ENCODE results near the gene MAST4. TPM values are rescaled to one million over a fixed set of nuclear protein-coding genes. Genes with fewer than 3 reads are reported as not detected.
A peak's percentile ranks its signal among the peaks of the same experiment; 100 is the strongest.

Gene MAST4
- total and polyA plus RNA-seq, 5 donors = 18.9 to 71.5 (median 52.4) TPM

- DNase-seq (no peak), ATAC-seq (no peak)
- intact Hi-C loops (cut with DNase I) = no loop called here
- no peak overlapping the region for H3K27ac ChIP-seq (ENCODE audit: low read length)
- no peaks in the 10 kb centered on the region for H3K27me3 ChIP-seq (ENCODE audit: control insufficient read depth, insufficient read depth)
- 47% methylated on average over 4 of the region's 4 CpGs for WGBS
- peaks cover 3% of the 10 kb centered on the region for H3K4me1 ChIP-seq (ENCODE audit: control insufficient read depth, insufficient read depth, low read length)
- H3K9me3 ChIP-seq (ENCODE audit: control insufficient read depth, low read length) = no peaks in the 10 kb centered on the region
- no peak overlapping the region for H3K4me3 ChIP-seq (ENCODE audit: low read length)
These were observed 246.9 kb downstream of the MAST4 start for GRCh38 chr5:66843065-66843464.

GRCh38 chr5:66848749-66849641 is 252.8 kb downstream of the MAST4 start:
- H3K4me1 ChIP-seq (ENCODE audit: control insufficient read depth, insufficient read depth, low read length) = peaks cover 4% of the 10 kb centered on the region

GRCh38 chr5:66849803-66850202 is 253.6 kb downstream of the MAST4 start:
- peaks cover 6% of the 10 kb centered on the region for H3K4me1 ChIP-seq (ENCODE audit: control insufficient read depth, insufficient read depth, low read length)

More at GRCh38 chr5:66848749-66849641, 252.8 kb downstream of the MAST4 start:
- intact Hi-C loops (cut with DNase I) = no loop called here
- DNase-seq (no peak), ATAC-seq (no peak)
- no peak overlapping the region for H3K27ac ChIP-seq (ENCODE audit: low read length)
- no peaks in the 10 kb centered on the region for H3K27me3 ChIP-seq (ENCODE audit: control insufficient read depth, insufficient read depth)
- H3K4me3 ChIP-seq (ENCODE audit: low read length) = no peak overlapping the region
- no peaks in the 10 kb centered on the region for H3K9me3 ChIP-seq (ENCODE audit: control insufficient read depth, low read length)
- 57% methylated on average over 10 of the region's 10 CpGs for WGBS

GRCh38 chr5:66850354-66851075 is 254.3 kb downstream of the MAST4 start:
- H3K9me3 ChIP-seq (ENCODE audit: control insufficient read depth, low read length) = no peaks in the 10 kb centered on the region
- DNase-seq (no peak), ATAC-seq (no peak)
- H3K4me3 ChIP-seq (ENCODE audit: low read length) = no peak overlapping the region
- intact Hi-C loops (cut with DNase I) = no loop called here
- peaks cover 6% of the 10 kb centered on the region for H3K4me1 ChIP-seq (ENCODE audit: control insufficient read depth, insufficient read depth, low read length)
- no peaks in the 10 kb centered on the region for H3K27me3 ChIP-seq (ENCODE audit: control insufficient read depth, insufficient read depth)
- no peak overlapping the region for H3K27ac ChIP-seq (ENCODE audit: low read length)
- 90% methylated on average over 5 of the region's 5 CpGs for WGBS

More at GRCh38 chr5:66849803-66850202, 253.6 kb downstream of the MAST4 start:
- H3K4me3 ChIP-seq (ENCODE audit: low read length) = no peak overlapping the region
- ATAC-seq (no peak), DNase-seq (no peak)
- H3K27ac ChIP-seq (ENCODE audit: low read length) = no peak overlapping the region
- intact Hi-C loops (cut with DNase I) = no loop called here
- H3K27me3 ChIP-seq (ENCODE audit: control insufficient read depth, insufficient read depth) = no peaks in the 10 kb centered on the region
- 91% methylated on average over 1 of the region's 1 CpG for WGBS
- no peaks in the 10 kb centered on the region for H3K9me3 ChIP-seq (ENCODE audit: control insufficient read depth, low read length)

- DNase-seq (no peak), ATAC-seq (no peak)
- Histone ChIP-seq H3K4me1 (ENCODE audit: control insufficient read depth, insufficient read depth, low read length) (peaks cover 8% of the 10 kb centered on the region), H3K4me3 (ENCODE audit: low read length) (no peak overlapping the region), H3K27ac (ENCODE audit: low read length) (no peak overlapping the region), H3K27me3 (ENCODE audit: control insufficient read depth, insufficient read depth) (no peaks in the 10 kb centered on the region), H3K9me3 (ENCODE audit: control insufficient read depth, low read length) (no peaks in the 10 kb centered on the region)
- intact Hi-C loops (cut with DNase I) = no loop called here
- WGBS = 40% methylated on average over 2 of the region's 2 CpGs
These were observed 255.1 kb downstream of the MAST4 start for GRCh38 chr5:66851306-66851705.

GRCh38 chr5:66854416-66854815 is 258.2 kb downstream of the MAST4 start:
- intact Hi-C loops (cut with DNase I) = no loop called here
- H3K27ac ChIP-seq (ENCODE audit: low read length) = no peak overlapping the region
- WGBS = 69% methylated on average over 4 of the region's 4 CpGs
- peaks cover 5% of the 10 kb centered on the region for H3K4me1 ChIP-seq (ENCODE audit: control insufficient read depth, insufficient read depth, low read length)
- ATAC-seq (no peak), DNase-seq (no peak)
- H3K9me3 ChIP-seq (ENCODE audit: control insufficient read depth, low read length) = no peaks in the 10 kb centered on the region
- H3K4me3 ChIP-seq (ENCODE audit: low read length) = no peak overlapping the region
- no peaks in the 10 kb centered on the region for H3K27me3 ChIP-seq (ENCODE audit: control insufficient read depth, insufficient read depth)

GRCh38 chr5:66856041-66856805 is 260.0 kb downstream of the MAST4 start:
- intact Hi-C loops (cut with DNase I) = no loop called here
- DNase-seq = no peak
- Histone ChIP-seq H3K27ac (ENCODE audit: low read length) (no peak overlapping the region), H3K9me3 (ENCODE audit: control insufficient read depth, low read length) (no peaks in the 10 kb centered on the region), H3K4me3 (ENCODE audit: low read length) (no peak overlapping the region), H3K27me3 (ENCODE audit: control insufficient read depth, insufficient read depth) (no peaks in the 10 kb centered on the region), H3K4me1 (ENCODE audit: control insufficient read depth, insufficient read depth, low read length) (peaks cover 4% of the 10 kb centered on the region)
- peak in 1 of 2 donors; percentile 30 for ATAC-seq
- 76% methylated on average over 2 of the region's 2 CpGs for WGBS

GRCh38 chr5:66859526-66859925 is 263.3 kb downstream of the MAST4 start:
- Histone ChIP-seq H3K4me3 (ENCODE audit: low read length) (no peak overlapping the region), H3K4me1 (ENCODE audit: control insufficient read depth, insufficient read depth, low read length) (peaks cover 5% of the 10 kb centered on the region), H3K9me3 (ENCODE audit: control insufficient read depth, low read length) (no peaks in the 10 kb centered on the region), H3K27ac (ENCODE audit: low read length) (no peak overlapping the region), H3K27me3 (ENCODE audit: control insufficient read depth, insufficient read depth) (no peaks in the 10 kb centered on the region)
- DNase-seq (no peak), ATAC-seq (no peak)
- intact Hi-C loops (cut with DNase I) = no loop called here
- 58% methylated on average over 2 of the region's 2 CpGs for WGBS

- Histone ChIP-seq H3K4me3 (ENCODE audit: low read length) (no peak overlapping the region), H3K27ac (ENCODE audit: low read length) (no peak overlapping the region), H3K27me3 (ENCODE audit: control insufficient read depth, insufficient read depth) (no peaks in the 10 kb centered on the region), H3K4me1 (ENCODE audit: control insufficient read depth, insufficient read depth, low read length) (peaks cover 5% of the 10 kb centered on the region), H3K9me3 (ENCODE audit: control insufficient read depth, low read length) (no peaks in the 10 kb centered on the region)
- WGBS = 34% methylated on average over 7 of the region's 7 CpGs
- DNase-seq = peak in 1 of 3 donors; percentile 54
- peak; percentile 29 to 45 for ATAC-seq
- intact Hi-C loops (cut with DNase I) = loop anchor here in 3 of 4 donors (5.0 to 10.0 kb wide), 2 partner anchors 46 to 48 kb away; no protein-coding TSS in a partner anchor
These were observed 264.2 kb downstream of the MAST4 start for GRCh38 chr5:66860199-66860975.

- Histone ChIP-seq H3K9me3 (ENCODE audit: control insufficient read depth, low read length) (no peaks in the 10 kb centered on the region), H3K4me3 (ENCODE audit: low read length) (no peak overlapping the region), H3K27me3 (ENCODE audit: control insufficient read depth, insufficient read depth) (no peaks in the 10 kb centered on the region), H3K27ac (ENCODE audit: low read length) (no peak overlapping the region), H3K4me1 (ENCODE audit: control insufficient read depth, insufficient read depth, low read length) (peaks cover 4% of the 10 kb centered on the region)
- WGBS = 60% methylated on average over 1 of the region's 1 CpG
- intact Hi-C loops (cut with DNase I) = loop anchor here in 3 of 4 donors (5.0 to 10.0 kb wide), 2 partner anchors 47 to 49 kb away; no protein-coding TSS in a partner anchor
- DNase-seq = no peak
- ATAC-seq = no peak
These were observed 265.2 kb downstream of the MAST4 start for GRCh38 chr5:66861402-66861801.

Data from right cardiac atrium (tissue), 5 donors.